GM12878 (cell line): ENCODE data around the gene DCP1A. TPM values are rescaled to one million over a fixed set of nuclear protein-coding genes. Genes with fewer than 3 reads are reported as not detected.

ENCODE experiments used
- ATAC-seq: fragments of 200-7000 bp; cut with Tn5 transposase; 3 replicates; pipeline ENCODE4 v1.9.1; 2020; ENCODE audit warnings: mild to moderate bottlenecking, moderate library complexity
- BruUV-seq: library from RNA; stranded (reverse); fragments of 400-500 nt; replicated peaks from 2 replicates; lab custom pipeline; 2021; lab: Mats Ljungman, UMichigan
- CTCF ChIA-PET: fragments of 300-600 bp; sonication (Branson Sonifier 250); formaldehyde crosslinking; extraction: SDS; loops from one replicate; lab custom pipeline; 2021; ENCODE audit warnings: inconsistent platforms; lab: Yijun Ruan, JAX
- POLR2A ChIA-PET: fragments of 350-600 bp; formaldehyde crosslinking; extraction: SDS; loops from one replicate; lab custom pipeline; 2021; ENCODE audit warnings: inconsistent platforms; lab: Charles Lee
- RAD21 ChIA-PET: fragments of 300-600 bp; sonication (Branson Sonifier 250); formaldehyde crosslinking; loops from one replicate; lab custom pipeline; 2023; ENCODE audit warnings: antibody characterized with exemption; ENCODE audit not compliant: unreplicated experiment; lab: Charles Lee
- SMC1A ChIA-PET: fragments of 300-600 bp; sonication (Branson Sonifier 250); formaldehyde crosslinking; loops from one replicate; lab custom pipeline; 2023; ENCODE audit not compliant: unreplicated experiment, uncharacterized antibody; lab: Charles Lee
- DNase-seq: peaks from one replicate; pipeline ENCODE4 v3.0.0-alpha.2; 2011; ENCODE audit warnings: low read depth, low spot score
- FAIRE-seq: peaks from 3 replicates; lab custom pipeline; 2011; peaks lifted over from hg19 to GRCh38; lab: Jason Lieb, UNC
- H2AFZ ChIP-seq: 2 replicates; pipeline ENCODE4 v1.6.0; 2011; ENCODE audit warnings: low read depth, low read length, control low read depth; ENCODE audit not compliant: control insufficient read depth
- H3K27ac ChIP-seq: 2 replicates; pipeline ENCODE4 v1.5.1; 2011; ENCODE audit warnings: control low read depth; ENCODE audit not compliant: control insufficient read depth, insufficient read depth
- H3K27me3 ChIP-seq, 2 experiments: replicated peaks in 1 of 2; 2 replicates each; pipeline versions ENCODE4 v1.6.0 to v1.6.1; 2011; ENCODE audit warnings: low read length in 1 of 2; ENCODE audit not compliant: control insufficient read depth in 2 of 2, insufficient read depth in 2 of 2
- H3K36me3 ChIP-seq, 2 experiments: 2 replicates each; pipeline ENCODE4 v1.5.1; 2011; ENCODE audit warnings: low read length in 1 of 2; ENCODE audit not compliant: control insufficient read depth in 2 of 2, insufficient read depth in 2 of 2
- H3K4me1 ChIP-seq: 2 replicates; pipeline ENCODE4 v1.6.1; 2011; ENCODE audit warnings: mild to moderate bottlenecking, low read length, moderate library complexity, mixed read lengths; ENCODE audit not compliant: control insufficient read depth, insufficient read depth
- H3K4me2 ChIP-seq: 2 replicates; pipeline ENCODE4 v1.6.0; 2011; ENCODE audit warnings: control low read depth; ENCODE audit not compliant: control insufficient read depth, insufficient read depth
- H3K4me3 ChIP-seq: fragments of 200-600 bp; sonication (generic); 2 replicates; pipeline ENCODE4 v1.5.1; 2016
- H3K79me2 ChIP-seq: 2 replicates; pipeline ENCODE4 v1.6.0; 2011; ENCODE audit warnings: low read length; ENCODE audit not compliant: control insufficient read depth, insufficient read depth
- H3K9ac ChIP-seq: 2 replicates; pipeline ENCODE4 v1.8.0; 2011; ENCODE audit warnings: low read length, control low read depth, mixed read lengths; ENCODE audit not compliant: control insufficient read depth, insufficient read depth
- H3K9me3 ChIP-seq: replicated peaks from 3 replicates; pipeline ENCODE4 v1.5.1; 2011; ENCODE audit warnings: mild to moderate bottlenecking, low read length; ENCODE audit not compliant: control insufficient read depth, insufficient read depth
- H4K20me1 ChIP-seq: 2 replicates; pipeline ENCODE4 v1.6.0; 2011; ENCODE audit not compliant: control insufficient read depth, insufficient read depth
- CBFB ChIP-seq: IDR thresholded peaks from 2 replicates; pipeline ENCODE4 v1.6.1; 2016; ENCODE audit warnings: antibody characterized with exemption, low read depth
- HDAC6 ChIP-seq: fragments of 200-600 bp; sonication (generic); IDR thresholded peaks from one replicate; pipeline ENCODE4 v1.8.0; 2017; ENCODE audit warnings: antibody characterized with exemption; ENCODE audit not compliant: unreplicated experiment
- NFYB ChIP-seq: IDR thresholded peaks from 2 replicates; pipeline ENCODE4 v1.6.1; 2011; ENCODE audit warnings: low read depth, mild to moderate bottlenecking, low read length, improper control_type of control experiment, moderate library complexity; ENCODE audit not compliant: insufficient read depth
- NRF1 ChIP-seq: conservative IDR thresholded peaks from 2 replicates; pipeline ENCODE4 v1.6.1; 2011; ENCODE audit warnings: mild to moderate bottlenecking, low read depth, low read length, improper control_type of control experiment
- POLR2AphosphoS2 ChIP-seq: IDR thresholded peaks from 2 replicates; pipeline ENCODE4 v1.6.1; 2011; ENCODE audit warnings: low read depth, mild to moderate bottlenecking, low read length, improper control_type of control experiment, moderate library complexity
- RCOR1 ChIP-seq: conservative IDR thresholded peaks from 2 replicates; pipeline ENCODE4 v1.6.1; 2012; ENCODE audit warnings: low read depth, low read length, improper control_type of control experiment
- SUPT20H ChIP-seq: IDR thresholded peaks from 2 replicates; pipeline ENCODE4 v1.6.1; 2011; ENCODE audit warnings: low read depth, mild to moderate bottlenecking, low read length, moderate library complexity, borderline replicate concordance; ENCODE audit not compliant: control insufficient read depth
- TCF7 ChIP-seq: IDR thresholded peaks from 2 replicates; pipeline ENCODE4 v1.6.1; 2014; ENCODE audit warnings: antibody characterized with exemption, borderline replicate concordance
- WGBS: methylation state at CpG from one replicate; pipeline ENCODE4 v1.1.6; 2016; ENCODE audit warnings: low lambda C conversion rate; ENCODE audit not compliant: insufficient replicate concordance, insufficient coverage; ENCODE audit errors: missing lambda C conversion rate; 5-methylcytosine and 5-hydroxymethylcytosine counted together
- in situ Hi-C: fragments of 300-500 bp; cut with MboI; formaldehyde crosslinking; loops from 9 replicates; pipeline ENCODE4 v1.14.3; 2018; ENCODE audit warnings: mixed read lengths
- intact Hi-C: fragments of 100-400 bp; cut with micrococcal nuclease; formaldehyde crosslinking; loops from one replicate; pipeline ENCODE4 v1.14.2; 2022; ENCODE audit not compliant: unreplicated experiment
- polyA plus RNA-seq, 11 experiments: library from polyadenylated mRNA; depleted of rRNA in 4 of 11; unstranded in 6 of 11; stranded (reverse) in 5 of 11; fragments of >200 nt; fragmentation: Nextera tagmentation in 4 of 11; fragmentation: Illumina TruSeq in 1 of 11; extraction: Ambion mirVana in 4 of 11; extraction: Trizol in 1 of 11; gene quantifications; 1 replicate in 1 of 11; 2 replicates in 10 of 11; pipeline versions ENCODE4 v1.2.1 to v1.2.3, GENCODE V29; 2011 to 2016; ENCODE audit warnings: inconsistent platforms in 2 of 11, missing spikeins in 2 of 11, low read depth in 1 of 11
- total RNA-seq, 4 experiments: library from RNA; depleted of rRNA in 3 of 4; stranded (reverse); fragments of >200 nt in 3 of 4; fragmentation: Illumina TruSeq in 1 of 4; extraction: Trizol in 1 of 4; gene quantifications; 2 replicates each; pipeline versions ENCODE4 v1.2.1 to v1.2.3, GENCODE V29; 2013 to 2021
- TF ChIP-seq, protein P1 (sequence below): IDR thresholded peaks from 2 replicates; pipeline ENCODE4 v1.6.1; 2012; ENCODE audit warnings: low read depth, low read length, improper control_type of control experiment
- TF ChIP-seq, protein P2 (sequence below): IDR thresholded peaks from 2 replicates; pipeline ENCODE4 v1.6.1; 2012; ENCODE audit warnings: improper control_type of control experiment, low read depth, low read length; ENCODE audit not compliant: insufficient replicate concordance

The DCP1A gene
- total and polyA plus RNA-seq, 10 of the 15 experiments (the other 5 are each of a cell fraction or from before 2014, with no cell fraction given) = 12.5 to 34.6 (median 16.3) TPM

DNA sequence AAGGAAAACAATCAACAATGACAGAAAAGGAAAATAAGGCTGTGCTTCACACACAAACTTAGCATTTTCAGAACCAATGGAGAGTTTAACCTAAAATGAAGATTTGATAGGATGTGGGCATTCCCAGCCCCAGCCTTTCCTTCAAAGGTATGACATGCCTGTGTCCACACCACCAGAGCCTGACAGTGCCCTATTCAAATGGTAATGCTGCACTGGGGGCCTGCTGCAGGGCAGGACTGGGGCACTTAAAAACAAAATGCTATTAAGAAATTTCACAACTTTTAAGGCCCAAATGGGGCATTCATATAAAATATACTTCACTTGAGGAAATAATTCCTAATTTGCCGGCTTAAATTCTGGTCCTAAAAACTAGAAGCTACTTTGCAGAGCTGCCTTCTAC lies 60.6 kb downstream of the DCP1A start:
- ChIA-PET RAD21 (interaction anchor here (0.7 to 1.6 kb wide), 3 partner anchors 29 to 172 kb away, joined by 4 to 8 read pairs (median 5); no protein-coding TSS in a partner anchor), CTCF (interaction anchor here (0.6 to 1.7 kb wide), 6 partner anchors 12 to 179 kb away, joined by 3 to 6 read pairs (median 4); no protein-coding TSS in a partner anchor), SMC1A (interaction anchor here (1.3 to 2.2 kb wide), 2 partner anchors 16 to 36 kb away, joined by 3 to 6 read pairs; no protein-coding TSS in a partner anchor), POLR2A (interaction anchor here (0.6 to 1.4 kb wide), 2 partner anchors 12 to 119 kb away, joined by 6 to 9 read pairs; no protein-coding TSS in a partner anchor)
- no peak for FAIRE-seq
- no peak overlapping the region for H3K4me2 ChIP-seq
- no peak overlapping the region for H3K27ac ChIP-seq
- no peaks in the 10 kb centered on the region for H3K9me3 ChIP-seq
- TF ChIP-seq NFYB = no peak
- no peak for TF ChIP-seq NRF1
- TF ChIP-seq RCOR1 = no peak
- TF ChIP-seq SUPT20H = no peak
- TF ChIP-seq, protein P1, sequence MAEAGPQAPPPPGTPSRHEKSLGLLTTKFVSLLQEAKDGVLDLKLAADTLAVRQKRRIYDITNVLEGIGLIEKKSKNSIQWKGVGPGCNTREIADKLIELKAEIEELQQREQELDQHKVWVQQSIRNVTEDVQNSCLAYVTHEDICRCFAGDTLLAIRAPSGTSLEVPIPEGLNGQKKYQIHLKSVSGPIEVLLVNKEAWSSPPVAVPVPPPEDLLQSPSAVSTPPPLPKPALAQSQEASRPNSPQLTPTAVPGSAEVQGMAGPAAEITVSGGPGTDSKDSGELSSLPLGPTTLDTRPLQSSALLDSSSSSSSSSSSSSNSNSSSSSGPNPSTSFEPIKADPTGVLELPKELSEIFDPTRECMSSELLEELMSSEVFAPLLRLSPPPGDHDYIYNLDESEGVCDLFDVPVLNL = no peak
- no peak for TF ChIP-seq CBFB
- no peak for TF ChIP-seq HDAC6
- no peak for TF ChIP-seq POLR2AphosphoS2
- TF ChIP-seq TCF7 = no peak
- TF ChIP-seq, protein P2, sequence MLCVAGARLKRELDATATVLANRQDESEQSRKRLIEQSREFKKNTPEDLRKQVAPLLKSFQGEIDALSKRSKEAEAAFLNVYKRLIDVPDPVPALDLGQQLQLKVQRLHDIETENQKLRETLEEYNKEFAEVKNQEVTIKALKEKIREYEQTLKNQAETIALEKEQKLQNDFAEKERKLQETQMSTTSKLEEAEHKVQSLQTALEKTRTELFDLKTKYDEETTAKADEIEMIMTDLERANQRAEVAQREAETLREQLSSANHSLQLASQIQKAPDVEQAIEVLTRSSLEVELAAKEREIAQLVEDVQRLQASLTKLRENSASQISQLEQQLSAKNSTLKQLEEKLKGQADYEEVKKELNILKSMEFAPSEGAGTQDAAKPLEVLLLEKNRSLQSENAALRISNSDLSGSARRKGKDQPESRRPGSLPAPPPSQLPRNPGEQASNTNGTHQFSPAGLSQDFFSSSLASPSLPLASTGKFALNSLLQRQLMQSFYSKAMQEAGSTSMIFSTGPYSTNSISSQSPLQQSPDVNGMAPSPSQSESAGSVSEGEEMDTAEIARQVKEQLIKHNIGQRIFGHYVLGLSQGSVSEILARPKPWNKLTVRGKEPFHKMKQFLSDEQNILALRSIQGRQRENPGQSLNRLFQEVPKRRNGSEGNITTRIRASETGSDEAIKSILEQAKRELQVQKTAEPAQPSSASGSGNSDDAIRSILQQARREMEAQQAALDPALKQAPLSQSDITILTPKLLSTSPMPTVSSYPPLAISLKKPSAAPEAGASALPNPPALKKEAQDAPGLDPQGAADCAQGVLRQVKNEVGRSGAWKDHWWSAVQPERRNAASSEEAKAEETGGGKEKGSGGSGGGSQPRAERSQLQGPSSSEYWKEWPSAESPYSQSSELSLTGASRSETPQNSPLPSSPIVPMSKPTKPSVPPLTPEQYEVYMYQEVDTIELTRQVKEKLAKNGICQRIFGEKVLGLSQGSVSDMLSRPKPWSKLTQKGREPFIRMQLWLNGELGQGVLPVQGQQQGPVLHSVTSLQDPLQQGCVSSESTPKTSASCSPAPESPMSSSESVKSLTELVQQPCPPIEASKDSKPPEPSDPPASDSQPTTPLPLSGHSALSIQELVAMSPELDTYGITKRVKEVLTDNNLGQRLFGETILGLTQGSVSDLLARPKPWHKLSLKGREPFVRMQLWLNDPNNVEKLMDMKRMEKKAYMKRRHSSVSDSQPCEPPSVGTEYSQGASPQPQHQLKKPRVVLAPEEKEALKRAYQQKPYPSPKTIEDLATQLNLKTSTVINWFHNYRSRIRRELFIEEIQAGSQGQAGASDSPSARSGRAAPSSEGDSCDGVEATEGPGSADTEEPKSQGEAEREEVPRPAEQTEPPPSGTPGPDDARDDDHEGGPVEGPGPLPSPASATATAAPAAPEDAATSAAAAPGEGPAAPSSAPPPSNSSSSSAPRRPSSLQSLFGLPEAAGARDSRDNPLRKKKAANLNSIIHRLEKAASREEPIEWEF = no peak
- intact Hi-C loops = no loop called here
- no peaks in the 10 kb centered on the region for H3K27me3 ChIP-seq
- H4K20me1 ChIP-seq = no peaks in the 10 kb centered on the region
- 100% methylated on average over 1 of the region's 1 CpG for WGBS
- H2AFZ ChIP-seq = no peak overlapping the region
- H3K9ac ChIP-seq = no peak overlapping the region
- ATAC-seq = no peak
- H3K36me3 ChIP-seq = peaks cover 0 to 26% of the 10 kb centered on the region in 2 experiments; a peak in 3 of 4 replicates
- no peaks in the 10 kb centered on the region for H3K79me2 ChIP-seq
- H3K4me1 ChIP-seq = no peaks in the 10 kb centered on the region
- in situ Hi-C loops = no loop called here
- no TSS peak for BruUV-seq
- H3K4me3 ChIP-seq = no peak overlapping the region
- no peak for DNase-seq
